Activated CD4-positive, alpha-beta T cell treated with anti-CD3 and anti-CD28 coated beads for 4 hours (primary cell): ENCODE data around the gene MRE11.
"Not testable (repeated sequence)": the region's sequence is repeated elsewhere in the genome, so short reads cannot be mapped to it uniquely, and the experiment has no call there.

Experiments used
- DNase-seq, 2 donors: peaks; one replicate each; pipeline ENCODE4 v3.0.0-alpha.2; 2020

The MRE11 gene

GRCh38 chr11:94418123-94418765 lies 75.4 kb downstream of the MRE11 start:
- DNase-seq = no peak

- no peak for DNase-seq
Observed at GRCh38 chr11:94417386-94417987, 76.2 kb downstream of the MRE11 start.

- no peak for DNase-seq
Observed at GRCh38 chr11:94405062-94405833, 88.4 kb downstream of the MRE11 start.

GRCh38 chr11:94402355-94402754 lies 91.3 kb downstream of the MRE11 start:
- no peak for DNase-seq

- no peak for DNase-seq
Observed at GRCh38 chr11:94401773-94402265, 91.8 kb downstream of the MRE11 start.

GRCh38 chr11:94400839-94401772 lies 92.5 kb downstream of the MRE11 start, which contains the start of gene GPR83:
TSS of gene GPR83 (minus strand) at chr11:94401419. CDS start at chr11:94401247, 172 bp downstream.
- DNase-seq = no peak

- DNase-seq = no peak
Observed at GRCh38 chr11:94400457-94400838, 93.2 kb downstream of the MRE11 start.

GRCh38 chr11:94400050-94400449 lies 93.6 kb downstream of the MRE11 start:
- no peak for DNase-seq

- DNase-seq = no peak
Observed at GRCh38 chr11:94398101-94398500, 95.5 kb downstream of the MRE11 start.

- no peak for DNase-seq
Observed at GRCh38 chr11:94396282-94396681, 97.4 kb downstream of the MRE11 start.

- DNase-seq = not testable (repeated sequence)
Observed at GRCh38 chr11:94391937-94392336, 101.7 kb downstream of the MRE11 start.

- no peak for DNase-seq
Observed at GRCh38 chr11:94379613-94380012, 114.0 kb downstream of the MRE11 start.

- DNase-seq = no peak
Observed at GRCh38 chr11:94376841-94377240, 116.8 kb downstream of the MRE11 start.

- not testable (repeated sequence) for DNase-seq
Observed at GRCh38 chr11:94370576-94370975, 123.1 kb downstream of the MRE11 start.
